Osteocyte (in vitro differentiated cells): ENCODE results near the gene TRABD2A. TPM values are rescaled to one million over a fixed set of nuclear protein-coding genes. Genes with fewer than 3 reads are reported as not detected.

Experiments
- DNase-seq: peaks from one replicate; pipeline ENCODE4 v3.0.0; 2021; ENCODE audit warnings: mixed read lengths; ENCODE audit not compliant: unreplicated experiment; ENCODE audit errors: extremely low spot score
- H3K27ac Mint-ChIP-seq: one replicate; pipeline ENCODE4 v1.8.0; 2021; ENCODE audit warnings: mild to moderate bottlenecking, mixed read lengths; ENCODE audit not compliant: unreplicated experiment
- H3K27me3 Mint-ChIP-seq: one replicate; pipeline ENCODE4 v1.8.0; 2021; ENCODE audit warnings: mixed read lengths; ENCODE audit not compliant: unreplicated experiment
- H3K36me3 Mint-ChIP-seq: one replicate; pipeline ENCODE4 v1.8.0; 2021; ENCODE audit warnings: mixed read lengths; ENCODE audit not compliant: unreplicated experiment
- H3K4me1 Mint-ChIP-seq: one replicate; pipeline ENCODE4 v1.8.0; 2021; ENCODE audit warnings: mixed read lengths; ENCODE audit not compliant: unreplicated experiment
- H3K4me3 Mint-ChIP-seq: one replicate; pipeline ENCODE4 v1.8.0; 2021; ENCODE audit warnings: mild to moderate bottlenecking, moderate library complexity, mixed read lengths; ENCODE audit not compliant: unreplicated experiment
- H3K9me3 Mint-ChIP-seq: one replicate; pipeline ENCODE4 v1.8.0; 2021; ENCODE audit warnings: mixed read lengths; ENCODE audit not compliant: unreplicated experiment
- total RNA-seq: library from RNA; stranded (reverse); gene quantifications from 2 replicates; pipeline ENCODE4 v1.2.1, GENCODE V29; 2021
- TF ChIP-seq, protein P1 (sequence below): fragments of 200-600 bp; sonication (generic); IDR thresholded peaks from 2 replicates; pipeline ENCODE4 v1.5.0; 2021; ENCODE audit warnings: antibody characterized with exemption, mild to moderate bottlenecking, moderate library complexity

TRABD2A gene
- total RNA-seq, 1 donor from 2014 or later = 0.99 TPM

DNA sequence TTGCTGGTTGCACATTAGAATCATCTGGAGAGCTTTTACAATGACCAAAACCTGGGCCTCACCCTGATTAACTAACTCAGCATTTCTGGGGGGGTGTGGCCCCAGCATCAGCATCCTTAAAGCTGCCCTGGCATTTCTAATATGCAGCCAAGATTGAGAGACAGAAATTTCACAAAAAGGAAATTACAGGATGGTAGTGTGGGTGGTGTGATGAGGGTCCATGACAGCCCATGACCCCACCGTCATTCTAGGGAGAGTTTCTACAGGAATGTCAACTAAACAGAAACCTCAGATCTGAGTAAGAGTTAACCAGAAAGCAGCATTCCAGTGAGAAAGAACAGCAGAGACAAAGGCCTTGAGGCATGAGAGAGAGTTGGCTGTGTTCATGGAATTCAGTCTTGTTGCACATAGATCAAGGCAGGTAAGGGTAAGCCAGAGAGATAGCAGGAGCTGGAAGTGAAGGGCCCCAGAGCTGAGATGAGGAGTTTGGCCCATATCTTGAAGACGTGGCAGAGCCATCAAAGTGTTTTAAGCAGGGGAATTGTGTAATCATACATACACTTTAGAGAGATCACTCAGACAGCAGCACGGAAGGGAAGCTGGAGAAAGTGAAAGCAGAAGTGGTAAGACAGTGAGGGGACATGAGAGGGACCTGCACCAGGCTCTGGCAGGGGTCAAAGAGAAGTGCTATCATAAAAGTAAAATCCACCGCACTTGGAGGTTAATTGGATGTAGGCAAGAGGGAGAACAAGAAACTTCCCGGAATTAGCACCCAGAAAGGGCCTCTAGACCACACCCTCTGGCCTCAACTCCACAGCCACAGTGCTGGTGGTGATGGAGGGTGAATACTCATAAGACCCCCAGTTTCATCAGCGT, 7.8 kb upstream of the TRABD2A start:
- Mint-ChIP-seq H3K27me3 (no peaks in the 10 kb centered on the region), H3K4me1 (peaks cover 21% of the 10 kb centered on the region), H3K36me3 (no peaks in the 10 kb centered on the region), H3K4me3 (peak overlapping the region; percentile 53), H3K27ac (peak overlapping the region; percentile 97), H3K9me3 (no peaks in the 10 kb centered on the region)
- peak; percentile 49 for DNase-seq
- TF ChIP-seq, protein P1, sequence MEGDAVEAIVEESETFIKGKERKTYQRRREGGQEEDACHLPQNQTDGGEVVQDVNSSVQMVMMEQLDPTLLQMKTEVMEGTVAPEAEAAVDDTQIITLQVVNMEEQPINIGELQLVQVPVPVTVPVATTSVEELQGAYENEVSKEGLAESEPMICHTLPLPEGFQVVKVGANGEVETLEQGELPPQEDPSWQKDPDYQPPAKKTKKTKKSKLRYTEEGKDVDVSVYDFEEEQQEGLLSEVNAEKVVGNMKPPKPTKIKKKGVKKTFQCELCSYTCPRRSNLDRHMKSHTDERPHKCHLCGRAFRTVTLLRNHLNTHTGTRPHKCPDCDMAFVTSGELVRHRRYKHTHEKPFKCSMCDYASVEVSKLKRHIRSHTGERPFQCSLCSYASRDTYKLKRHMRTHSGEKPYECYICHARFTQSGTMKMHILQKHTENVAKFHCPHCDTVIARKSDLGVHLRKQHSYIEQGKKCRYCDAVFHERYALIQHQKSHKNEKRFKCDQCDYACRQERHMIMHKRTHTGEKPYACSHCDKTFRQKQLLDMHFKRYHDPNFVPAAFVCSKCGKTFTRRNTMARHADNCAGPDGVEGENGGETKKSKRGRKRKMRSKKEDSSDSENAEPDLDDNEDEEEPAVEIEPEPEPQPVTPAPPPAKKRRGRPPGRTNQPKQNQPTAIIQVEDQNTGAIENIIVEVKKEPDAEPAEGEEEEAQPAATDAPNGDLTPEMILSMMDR = no peak

DNA sequence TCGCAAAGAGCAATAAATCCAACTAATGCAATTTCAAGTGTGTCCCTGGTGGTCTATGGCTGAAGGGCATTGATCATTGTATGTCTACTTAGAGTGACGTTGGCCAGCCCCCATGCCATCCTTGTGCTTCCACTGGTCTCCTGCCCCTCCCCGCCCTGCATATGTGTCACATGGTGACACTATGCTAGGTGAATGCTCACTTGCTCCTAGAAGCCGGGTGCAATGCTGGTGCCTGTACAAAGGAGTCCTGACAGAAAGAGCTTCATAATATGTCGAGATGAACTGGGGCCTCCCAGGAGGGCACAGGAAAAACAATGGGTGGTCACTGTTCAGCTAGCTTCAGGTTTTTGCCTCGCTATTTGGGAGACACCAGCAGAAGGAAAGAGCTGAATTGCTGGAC, 5.9 kb upstream of the TRABD2A start:
- Mint-ChIP-seq H3K27me3 (no peaks in the 10 kb centered on the region), H3K9me3 (no peaks in the 10 kb centered on the region), H3K27ac (peak overlapping the region; percentile 14)

DNA sequence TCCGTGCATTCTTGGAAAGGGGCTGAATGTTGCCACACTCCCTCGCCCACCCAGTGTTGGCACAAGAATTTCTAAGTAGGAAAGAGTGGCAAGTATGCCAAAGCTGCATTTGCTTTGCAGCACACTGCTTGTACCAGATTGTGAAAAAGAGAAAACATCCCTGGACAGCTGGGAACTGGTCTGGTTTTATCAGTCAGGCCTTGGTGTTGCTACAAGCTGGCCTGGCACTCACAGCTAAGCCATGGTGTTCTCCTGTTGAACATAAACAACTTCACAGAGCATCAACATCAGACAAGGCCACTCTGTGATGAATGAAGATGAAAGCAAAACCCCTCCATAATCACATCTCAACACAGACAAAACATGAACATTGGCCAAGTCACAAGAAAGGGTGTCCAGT, 4.2 kb upstream of the TRABD2A start:
- TF ChIP-seq, protein P1 = no peak
- no peaks in the 10 kb centered on the region for H3K36me3 Mint-ChIP-seq
- no peak overlapping the region for H3K4me3 Mint-ChIP-seq
- DNase-seq = peak; percentile 65
- H3K27me3 Mint-ChIP-seq = peaks cover 11% of the 10 kb centered on the region
- no peak overlapping the region for H3K27ac Mint-ChIP-seq
- peaks cover 44% of the 10 kb centered on the region for H3K4me1 Mint-ChIP-seq
- no peaks in the 10 kb centered on the region for H3K9me3 Mint-ChIP-seq

More for the DNA sequence above, 5.9 kb upstream of the TRABD2A start:
- H3K4me3 Mint-ChIP-seq = no peak overlapping the region
- peak; percentile 36 for DNase-seq
- H3K36me3 Mint-ChIP-seq = no peaks in the 10 kb centered on the region
- TF ChIP-seq, protein P1 = no peak
- H3K4me1 Mint-ChIP-seq = peaks cover 30% of the 10 kb centered on the region

DNA sequence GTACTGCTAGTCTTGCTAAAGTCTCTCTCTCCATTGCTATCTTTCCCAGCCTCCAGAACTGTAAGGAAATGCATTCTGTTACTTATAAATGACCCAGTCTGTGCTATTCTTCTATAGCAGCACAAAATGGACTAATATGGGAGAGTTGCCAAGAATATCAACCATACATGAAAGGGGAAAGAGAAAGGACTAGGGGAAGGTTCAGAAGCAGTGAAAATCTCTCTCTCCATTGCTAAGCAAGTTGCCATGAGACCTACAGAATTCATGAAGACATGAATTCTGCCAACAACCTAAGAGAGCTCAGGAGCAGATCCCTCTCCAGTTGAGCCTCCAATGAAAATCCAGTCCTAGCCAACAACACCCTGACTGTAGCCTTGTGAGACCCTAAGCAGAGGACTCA, 3.6 kb upstream of the TRABD2A start:
- no peak for DNase-seq
- TF ChIP-seq, protein P1 = no peak
- H3K4me1 Mint-ChIP-seq = peaks cover 49% of the 10 kb centered on the region
- no peaks in the 10 kb centered on the region for H3K36me3 Mint-ChIP-seq
- no peak overlapping the region for H3K4me3 Mint-ChIP-seq
- H3K9me3 Mint-ChIP-seq = no peaks in the 10 kb centered on the region
- H3K27me3 Mint-ChIP-seq = peaks cover 17% of the 10 kb centered on the region
- H3K27ac Mint-ChIP-seq = no peak overlapping the region

DNA sequence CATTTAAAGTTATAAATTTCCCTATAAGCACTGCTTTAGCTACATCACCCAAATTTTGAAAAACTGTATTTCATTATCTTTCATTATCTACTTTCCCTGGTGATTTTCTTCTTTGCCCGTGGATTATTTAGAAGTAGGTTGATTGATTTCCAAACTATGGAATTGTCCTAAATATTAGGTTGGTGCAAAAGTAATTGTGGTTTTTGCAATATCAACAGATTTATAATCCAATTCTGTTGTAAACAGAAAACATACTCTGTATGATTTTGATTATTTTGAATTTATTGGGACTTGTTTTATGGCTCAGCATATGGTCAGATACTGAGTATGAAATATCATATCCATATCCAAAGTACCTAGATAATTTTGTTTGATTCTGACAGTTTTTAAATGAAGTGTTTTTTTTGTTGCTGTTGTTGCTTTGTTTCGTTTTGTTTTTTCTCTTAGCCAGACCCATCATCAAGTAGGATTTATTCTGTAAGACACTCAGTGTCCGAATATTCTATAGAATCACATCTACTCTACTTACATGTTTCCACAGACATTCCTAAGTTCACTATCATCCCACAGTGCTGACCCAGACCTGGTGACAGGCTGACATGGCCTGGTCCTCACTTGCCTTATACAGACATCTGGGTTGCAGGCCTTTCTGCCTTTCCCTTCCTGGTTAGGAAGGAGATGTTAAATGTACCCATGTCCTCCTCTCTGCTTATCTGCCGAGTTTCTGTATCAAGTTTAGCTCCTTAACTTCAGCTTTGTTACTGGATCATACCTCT, 2.1 kb upstream of the TRABD2A start:
- peak; percentile 44 for DNase-seq
- no peaks in the 10 kb centered on the region for H3K36me3 Mint-ChIP-seq
- H3K4me3 Mint-ChIP-seq = no peak overlapping the region
- peaks cover 35% of the 10 kb centered on the region for H3K4me1 Mint-ChIP-seq
- TF ChIP-seq, protein P1 = no peak
- peaks cover 28% of the 10 kb centered on the region for H3K27me3 Mint-ChIP-seq
- H3K27ac Mint-ChIP-seq = no peak overlapping the region
- no peaks in the 10 kb centered on the region for H3K9me3 Mint-ChIP-seq
